ENCODE results near the gene S100Z.

DNA sequence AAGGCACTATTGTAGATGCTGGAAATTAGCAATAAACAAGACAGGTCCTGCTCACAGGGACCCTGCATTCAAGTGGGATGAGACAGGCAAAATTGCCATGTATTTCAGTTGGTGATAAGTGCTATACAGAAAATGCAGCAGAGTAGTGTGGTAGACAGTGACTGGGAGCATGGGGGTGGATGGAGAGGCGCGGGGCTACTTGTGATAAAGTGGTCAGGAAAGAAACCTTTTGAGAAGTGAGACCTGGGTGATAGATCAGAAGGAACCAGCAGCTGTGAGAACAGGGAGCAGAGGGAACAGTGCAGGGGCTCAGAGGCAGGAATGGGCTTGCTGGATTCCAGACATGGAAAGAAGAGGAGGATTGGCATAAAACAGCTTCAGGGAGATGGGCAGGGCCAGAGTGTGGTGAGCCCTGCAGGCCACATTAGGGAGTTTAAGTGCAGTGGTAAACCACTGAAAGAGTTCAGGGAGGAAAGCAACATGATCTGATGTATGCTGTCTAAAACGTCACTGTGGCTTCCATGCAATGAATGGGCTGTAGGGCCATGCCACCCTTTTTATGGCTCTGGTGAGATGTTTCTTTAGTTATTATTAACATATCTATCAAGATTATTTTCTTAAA is 110.3 kb downstream of the S100Z start:
- TF ChIP-seq, protein P1, sequence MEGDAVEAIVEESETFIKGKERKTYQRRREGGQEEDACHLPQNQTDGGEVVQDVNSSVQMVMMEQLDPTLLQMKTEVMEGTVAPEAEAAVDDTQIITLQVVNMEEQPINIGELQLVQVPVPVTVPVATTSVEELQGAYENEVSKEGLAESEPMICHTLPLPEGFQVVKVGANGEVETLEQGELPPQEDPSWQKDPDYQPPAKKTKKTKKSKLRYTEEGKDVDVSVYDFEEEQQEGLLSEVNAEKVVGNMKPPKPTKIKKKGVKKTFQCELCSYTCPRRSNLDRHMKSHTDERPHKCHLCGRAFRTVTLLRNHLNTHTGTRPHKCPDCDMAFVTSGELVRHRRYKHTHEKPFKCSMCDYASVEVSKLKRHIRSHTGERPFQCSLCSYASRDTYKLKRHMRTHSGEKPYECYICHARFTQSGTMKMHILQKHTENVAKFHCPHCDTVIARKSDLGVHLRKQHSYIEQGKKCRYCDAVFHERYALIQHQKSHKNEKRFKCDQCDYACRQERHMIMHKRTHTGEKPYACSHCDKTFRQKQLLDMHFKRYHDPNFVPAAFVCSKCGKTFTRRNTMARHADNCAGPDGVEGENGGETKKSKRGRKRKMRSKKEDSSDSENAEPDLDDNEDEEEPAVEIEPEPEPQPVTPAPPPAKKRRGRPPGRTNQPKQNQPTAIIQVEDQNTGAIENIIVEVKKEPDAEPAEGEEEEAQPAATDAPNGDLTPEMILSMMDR (IDR thresholded peaks at IDR 0.05), result no peak
- TF ChIP-seq EP300 (IDR thresholded peaks at IDR 0.05) (no peak), POLR2A (IDR thresholded peaks at IDR 0.05) (no peak)
